HEK293 (cell line): ENCODE results near the gene KPNA4.

Source experiments
- CTCF ChIA-PET: fragments of 350-600 bp; formaldehyde crosslinking; extraction: SDS; loops from one replicate; lab custom pipeline; 2021; ENCODE audit warnings: antibody characterized with exemption; lab: Yijun Ruan, JAX
- POLR2A ChIA-PET: fragments of 300-600 bp; formaldehyde crosslinking; extraction: SDS; loops from one replicate; lab custom pipeline; 2020; ENCODE audit warnings: antibody characterized with exemption, inconsistent platforms; lab: Yijun Ruan, JAX
- H3K27ac ChIP-seq: fragments of 200-500 bp; sonication (Bioruptor generic); 2 replicates; pipeline ENCODE4 v1.5.1; 2014; ENCODE audit warnings: low read depth, low read length, control low read depth, inconsistent platforms; ENCODE audit errors: extremely low read depth
- H3K36me3 ChIP-seq, 2 experiments: fragments of 200-500 bp in 1 of 2; sonication (Bioruptor generic) in 1 of 2; 1 replicate in 1 of 2; 2 replicates in 1 of 2; pipeline ENCODE4 v1.5.1; 2014 to 2017; ENCODE audit warnings: inconsistent platforms in 2 of 2, low read length in 2 of 2; ENCODE audit not compliant: control insufficient read depth in 2 of 2, insufficient read depth in 1 of 2
- H3K4me1 ChIP-seq: fragments of 200-500 bp; sonication (Bioruptor generic); 2 replicates; pipeline ENCODE4 v1.5.1; 2014; ENCODE audit warnings: mild to moderate bottlenecking, low read length, inconsistent platforms; ENCODE audit not compliant: control insufficient read depth, insufficient read depth
- H3K4me3 ChIP-seq: 2 replicates; pipeline ENCODE4 v1.5.1; 2011; ENCODE audit warnings: low read depth, mild to moderate bottlenecking, control low read depth, low read length, moderate library complexity
- H3K9me3 ChIP-seq: fragments of 200-500 bp; sonication (Bioruptor generic); 2 replicates; pipeline ENCODE4 v1.5.1; 2014; ENCODE audit warnings: low read depth, low read length, inconsistent platforms; ENCODE audit not compliant: control insufficient read depth, insufficient read depth
- GFI1B ChIP-seq: fragments of 450-650 bp; formaldehyde crosslinking; IDR thresholded peaks from 2 replicates; pipeline ENCODE4 v1.5.1; 2016; ENCODE audit warnings: missing biosample characterization, missing genetic modification characterization
- PBX3 ChIP-seq: sonication (generic); formaldehyde crosslinking; IDR thresholded peaks from 2 replicates; pipeline ENCODE4 v1.8.1; 2022; ENCODE audit warnings: mild to moderate bottlenecking, moderate library complexity, missing genetic modification reagents
- PRDM1 ChIP-seq: fragments of 450-650 bp; formaldehyde crosslinking; IDR thresholded peaks from 2 replicates; pipeline ENCODE4; 2016; ENCODE audit warnings: missing biosample characterization, missing genetic modification characterization
- REPIN1 ChIP-seq: fragments of 450-650 bp; formaldehyde crosslinking; IDR thresholded peaks from 2 replicates; pipeline ENCODE4 v1.5.1; 2017; ENCODE audit warnings: missing biosample characterization, missing genetic modification characterization, low read depth
- SP7 ChIP-seq: fragments of 450-650 bp; formaldehyde crosslinking; IDR thresholded peaks from 2 replicates; pipeline ENCODE4 v1.5.1; 2016; ENCODE audit warnings: missing biosample characterization, missing genetic modification characterization
- ZFP41 ChIP-seq: fragments of 450-650 bp; formaldehyde crosslinking; IDR thresholded peaks from 2 replicates; pipeline ENCODE4 v1.5.1; 2016; ENCODE audit warnings: missing biosample characterization, missing genetic modification characterization, borderline replicate concordance
- ZNF10 ChIP-seq: fragments of 450-650 bp; formaldehyde crosslinking; IDR thresholded peaks from 2 replicates; pipeline ENCODE4 v1.5.1; 2017; ENCODE audit warnings: missing biosample characterization, missing genetic modification characterization
- ZNF112 ChIP-seq: fragments of 450-650 bp; formaldehyde crosslinking; IDR thresholded peaks from 2 replicates; pipeline ENCODE4 v1.5.0; 2017; ENCODE audit warnings: missing biosample characterization, missing genetic modification characterization
- ZNF148 ChIP-seq: fragments of 450-650 bp; formaldehyde crosslinking; IDR thresholded peaks from 2 replicates; pipeline ENCODE4 v1.5.0; 2017; ENCODE audit warnings: missing biosample characterization, missing genetic modification characterization, borderline replicate concordance
- ZNF155 ChIP-seq: fragments of 450-650 bp; formaldehyde crosslinking; IDR thresholded peaks from 2 replicates; pipeline ENCODE4 v1.5.1; 2016; ENCODE audit warnings: missing biosample characterization, missing genetic modification characterization
- ZNF2 ChIP-seq: fragments of 450-650 bp; formaldehyde crosslinking; IDR thresholded peaks from 2 replicates; pipeline ENCODE4 v1.5.1; 2016; ENCODE audit warnings: missing biosample characterization, missing genetic modification characterization
- ZNF341 ChIP-seq: fragments of 450-650 bp; formaldehyde crosslinking; IDR thresholded peaks from 2 replicates; pipeline ENCODE4; 2016; ENCODE audit warnings: low read depth, missing biosample characterization, missing genetic modification characterization
- ZNF394 ChIP-seq: fragments of 450-650 bp; formaldehyde crosslinking; IDR thresholded peaks from 2 replicates; pipeline ENCODE4 v1.5.1; 2016; ENCODE audit warnings: missing biosample characterization, missing genetic modification characterization, mild to moderate bottlenecking, moderate library complexity, borderline replicate concordance
- ZNF549 ChIP-seq: fragments of 450-650 bp; IDR thresholded peaks from 2 replicates; pipeline ENCODE4 v1.5.1; 2018; ENCODE audit warnings: missing biosample characterization, missing genetic modification characterization, mild to moderate bottlenecking, inconsistent platforms, moderate library complexity
- ZNF580 ChIP-seq: fragments of 450-650 bp; formaldehyde crosslinking; IDR thresholded peaks from 2 replicates; pipeline ENCODE4 v1.5.1; 2016; ENCODE audit warnings: missing biosample characterization, missing genetic modification characterization
- ZNF701 ChIP-seq: fragments of 450-650 bp; formaldehyde crosslinking; IDR thresholded peaks from 2 replicates; pipeline ENCODE4 v1.5.1; 2016; ENCODE audit warnings: missing biosample characterization, missing genetic modification characterization
- ZSCAN16 ChIP-seq: fragments of 450-650 bp; formaldehyde crosslinking; IDR thresholded peaks from 2 replicates; pipeline ENCODE4 v1.5.1; 2016; ENCODE audit warnings: missing biosample characterization, missing genetic modification characterization
- TF ChIP-seq, protein P1 (sequence below): fragments of 450-650 bp; formaldehyde crosslinking; IDR thresholded peaks from 2 replicates; pipeline ENCODE4 v1.5.1; 2016; ENCODE audit warnings: missing biosample characterization, missing genetic modification characterization
- TF ChIP-seq, protein P2 (sequence below): fragments of 450-650 bp; formaldehyde crosslinking; IDR thresholded peaks from 2 replicates; pipeline ENCODE4 v1.5.1; 2017; ENCODE audit warnings: missing biosample characterization, missing genetic modification characterization
- TF ChIP-seq, protein P3 (sequence below): fragments of 450-650 bp; formaldehyde crosslinking; IDR thresholded peaks from 2 replicates; pipeline ENCODE4 v1.5.1; 2016; ENCODE audit warnings: missing biosample characterization, missing genetic modification characterization
- TF ChIP-seq, protein P4 (sequence below): fragments of 450-650 bp; formaldehyde crosslinking; IDR thresholded peaks from 2 replicates; pipeline ENCODE4 v1.5.1; 2016; ENCODE audit warnings: missing biosample characterization, missing genetic modification characterization, low read depth
- TF ChIP-seq, protein P5 (sequence below): fragments of 450-650 bp; formaldehyde crosslinking; IDR thresholded peaks from 2 replicates; pipeline ENCODE4 v1.5.1; 2016; ENCODE audit warnings: missing biosample characterization, missing genetic modification characterization

KPNA4 gene

GRCh38 chr3:160540551-160540950 lies 24.8 kb downstream of the KPNA4 start:
- CTCF ChIA-PET: interaction anchor here (0.5 to 0.7 kb wide), 2 partner anchors 20 to 475 kb away, joined by 3 read pairs; no protein-coding TSS in a partner anchor
- POLR2A ChIA-PET: no interaction called here
- Histone ChIP-seq H3K4me3 (no peak overlapping the region), H3K36me3 (no peaks in the 10 kb centered on the region), H3K9me3 (no peaks in the 10 kb centered on the region), H3K4me1 (no peaks in the 10 kb centered on the region), H3K27ac (no peak overlapping the region)
- TF ChIP-seq, protein P1, sequence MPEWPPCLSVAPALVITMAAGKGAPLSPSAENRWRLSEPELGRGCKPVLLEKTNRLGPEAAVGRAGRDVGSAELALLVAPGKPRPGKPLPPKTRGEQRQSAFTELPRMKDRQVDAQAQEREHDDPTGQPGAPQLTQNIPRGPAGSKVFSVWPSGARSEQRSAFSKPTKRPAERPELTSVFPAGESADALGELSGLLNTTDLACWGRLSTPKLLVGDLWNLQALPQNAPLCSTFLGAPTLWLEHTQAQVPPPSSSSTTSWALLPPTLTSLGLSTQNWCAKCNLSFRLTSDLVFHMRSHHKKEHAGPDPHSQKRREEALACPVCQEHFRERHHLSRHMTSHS: no peak
- TF ChIP-seq ZNF580 (tag by site-specific recombination) (no peak), ZNF549 (0 out of 2 replicates have a peak, but pooled peaks have one; percentile 21)

DNA sequence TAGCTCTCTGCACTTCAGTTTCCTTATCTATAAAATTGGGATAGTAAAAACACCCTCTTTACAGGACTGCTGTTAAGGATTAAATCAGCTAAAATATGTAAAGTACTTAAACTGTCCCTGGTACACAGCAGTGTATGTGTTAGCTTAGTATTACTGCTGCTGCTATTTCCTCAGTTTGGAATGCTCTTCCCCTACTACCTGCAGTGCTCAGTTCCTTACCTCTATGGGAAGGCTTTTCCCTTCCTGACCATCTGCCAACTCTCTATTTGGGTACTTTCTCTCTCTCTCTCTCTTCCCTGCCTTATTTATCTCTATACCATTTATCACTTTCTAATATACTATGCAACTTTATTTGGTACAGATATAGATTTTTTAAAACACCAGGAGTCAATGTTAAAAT lies 26.5 kb downstream of the KPNA4 start:
- Histone ChIP-seq H3K27ac (no peak overlapping the region), H3K4me1 (no peaks in the 10 kb centered on the region), H3K9me3 (no peaks in the 10 kb centered on the region), H3K4me3 (no peak overlapping the region), H3K36me3 (peaks cover 3 to 9% of the 10 kb centered on the region in 2 experiments)
- ChIA-PET POLR2A (no interaction called here), CTCF (no interaction called here)
- TF ChIP-seq PRDM1 (tag by site-specific recombination) (peak; percentile 66), ZNF341 (tag by site-specific recombination) (no peak)

DNA sequence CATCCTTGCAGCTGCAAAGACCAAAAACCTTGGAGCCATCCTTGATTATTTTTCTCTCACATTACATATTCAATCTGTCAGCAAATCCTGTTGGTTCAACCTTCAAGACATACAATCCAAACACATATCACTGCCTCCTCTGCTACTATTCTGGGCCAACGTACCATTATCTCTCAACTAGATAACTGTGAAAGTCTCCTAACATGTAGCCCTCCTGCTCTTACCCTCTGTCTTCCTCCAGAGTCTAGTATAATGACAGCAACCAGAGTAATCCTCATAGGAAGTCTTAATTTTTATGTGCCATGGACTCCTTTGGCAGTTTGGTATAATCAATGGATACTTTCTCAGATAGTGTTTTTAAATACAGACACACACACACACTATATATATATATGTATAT lies 27.6 kb downstream of the KPNA4 start:
- ChIA-PET CTCF (no interaction called here), POLR2A (no interaction called here)
- Histone ChIP-seq H3K4me3 (no peak overlapping the region), H3K36me3 (peaks cover 3 to 16% of the 10 kb centered on the region in 2 experiments), H3K27ac (no peak overlapping the region), H3K4me1 (no peaks in the 10 kb centered on the region), H3K9me3 (no peaks in the 10 kb centered on the region)
- no peak for TF ChIP-seq GFI1B (tag by site-specific recombination)
- TF ChIP-seq ZNF10: no peak
- TF ChIP-seq ZNF2 (tag by site-specific recombination): no peak
- TF ChIP-seq, protein P2, sequence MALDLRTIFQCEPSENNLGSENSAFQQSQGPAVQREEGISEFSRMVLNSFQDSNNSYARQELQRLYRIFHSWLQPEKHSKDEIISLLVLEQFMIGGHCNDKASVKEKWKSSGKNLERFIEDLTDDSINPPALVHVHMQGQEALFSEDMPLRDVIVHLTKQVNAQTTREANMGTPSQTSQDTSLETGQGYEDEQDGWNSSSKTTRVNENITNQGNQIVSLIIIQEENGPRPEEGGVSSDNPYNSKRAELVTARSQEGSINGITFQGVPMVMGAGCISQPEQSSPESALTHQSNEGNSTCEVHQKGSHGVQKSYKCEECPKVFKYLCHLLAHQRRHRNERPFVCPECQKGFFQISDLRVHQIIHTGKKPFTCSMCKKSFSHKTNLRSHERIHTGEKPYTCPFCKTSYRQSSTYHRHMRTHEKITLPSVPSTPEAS (tag by site-specific recombination): no peak
- TF ChIP-seq, protein P3, sequence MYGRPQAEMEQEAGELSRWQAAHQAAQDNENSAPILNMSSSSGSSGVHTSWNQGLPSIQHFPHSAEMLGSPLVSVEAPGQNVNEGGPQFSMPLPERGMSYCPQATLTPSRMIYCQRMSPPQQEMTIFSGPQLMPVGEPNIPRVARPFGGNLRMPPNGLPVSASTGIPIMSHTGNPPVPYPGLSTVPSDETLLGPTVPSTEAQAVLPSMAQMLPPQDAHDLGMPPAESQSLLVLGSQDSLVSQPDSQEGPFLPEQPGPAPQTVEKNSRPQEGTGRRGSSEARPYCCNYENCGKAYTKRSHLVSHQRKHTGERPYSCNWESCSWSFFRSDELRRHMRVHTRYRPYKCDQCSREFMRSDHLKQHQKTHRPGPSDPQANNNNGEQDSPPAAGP (tag by site-specific recombination): no peak
- no peak for TF ChIP-seq ZNF112
- TF ChIP-seq ZNF155 (tag by site-specific recombination): no peak
- no peak for TF ChIP-seq REPIN1 (tag by site-specific recombination)
- TF ChIP-seq SP7 (tag by site-specific recombination): no peak
- no peak for TF ChIP-seq PBX3 (CRISPR knock-in tag)
- no peak for TF ChIP-seq ZNF394 (tag by site-specific recombination)
- no peak for TF ChIP-seq ZFP41
- TF ChIP-seq, protein P4, sequence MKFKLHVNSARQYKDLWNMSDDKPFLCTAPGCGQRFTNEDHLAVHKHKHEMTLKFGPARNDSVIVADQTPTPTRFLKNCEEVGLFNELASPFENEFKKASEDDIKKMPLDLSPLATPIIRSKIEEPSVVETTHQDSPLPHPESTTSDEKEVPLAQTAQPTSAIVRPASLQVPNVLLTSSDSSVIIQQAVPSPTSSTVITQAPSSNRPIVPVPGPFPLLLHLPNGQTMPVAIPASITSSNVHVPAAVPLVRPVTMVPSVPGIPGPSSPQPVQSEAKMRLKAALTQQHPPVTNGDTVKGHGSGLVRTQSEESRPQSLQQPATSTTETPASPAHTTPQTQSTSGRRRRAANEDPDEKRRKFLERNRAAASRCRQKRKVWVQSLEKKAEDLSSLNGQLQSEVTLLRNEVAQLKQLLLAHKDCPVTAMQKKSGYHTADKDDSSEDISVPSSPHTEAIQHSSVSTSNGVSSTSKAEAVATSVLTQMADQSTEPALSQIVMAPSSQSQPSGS (tag by site-specific recombination): no peak
- TF ChIP-seq, protein P5, sequence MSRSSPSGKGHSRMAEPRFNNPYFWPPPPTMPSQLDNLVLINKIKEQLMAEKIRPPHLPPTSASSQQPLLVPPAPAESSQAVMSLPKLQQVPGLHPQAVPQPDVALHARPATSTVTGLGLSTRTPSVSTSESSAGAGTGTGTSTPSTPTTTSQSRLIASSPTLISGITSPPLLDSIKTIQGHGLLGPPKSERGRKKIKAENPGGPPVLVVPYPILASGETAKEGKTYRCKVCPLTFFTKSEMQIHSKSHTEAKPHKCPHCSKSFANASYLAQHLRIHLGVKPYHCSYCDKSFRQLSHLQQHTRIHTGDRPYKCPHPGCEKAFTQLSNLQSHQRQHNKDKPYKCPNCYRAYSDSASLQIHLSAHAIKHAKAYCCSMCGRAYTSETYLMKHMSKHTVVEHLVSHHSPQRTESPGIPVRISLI (tag by site-specific recombination): no peak
- TF ChIP-seq ZNF148 (tag by site-specific recombination): no peak
- TF ChIP-seq ZSCAN16 (tag by site-specific recombination): no peak
- TF ChIP-seq ZNF701 (tag by site-specific recombination): no peak
